ENCODE measurements around the gene TLE1.

Gene TLE1

GRCh38 chr9:81634915-81635516, 54.3 kb downstream of the TLE1 start:
- TF ChIP-seq CTCF (conservative IDR thresholded peaks at IDR 0.05; ENCODE audit: low read depth): no peak
- POLR2A ChIA-PET (ENCODE audit: low non-redundant PET): no interaction called here
- no peak for DNase-seq (ENCODE audit: low spot score)
- no peak overlapping the region for H3K27ac ChIP-seq
- CTCF ChIA-PET: no interaction called here

GRCh38 chr9:81633952-81634854, 55.1 kb downstream of the TLE1 start:
- no peak overlapping the region for H3K27ac ChIP-seq
- CTCF ChIA-PET: no interaction called here
- TF ChIP-seq CTCF (conservative IDR thresholded peaks at IDR 0.05; ENCODE audit: low read depth): no peak
- DNase-seq (ENCODE audit: low spot score): no peak
- POLR2A ChIA-PET (ENCODE audit: low non-redundant PET): no interaction called here

DNA sequence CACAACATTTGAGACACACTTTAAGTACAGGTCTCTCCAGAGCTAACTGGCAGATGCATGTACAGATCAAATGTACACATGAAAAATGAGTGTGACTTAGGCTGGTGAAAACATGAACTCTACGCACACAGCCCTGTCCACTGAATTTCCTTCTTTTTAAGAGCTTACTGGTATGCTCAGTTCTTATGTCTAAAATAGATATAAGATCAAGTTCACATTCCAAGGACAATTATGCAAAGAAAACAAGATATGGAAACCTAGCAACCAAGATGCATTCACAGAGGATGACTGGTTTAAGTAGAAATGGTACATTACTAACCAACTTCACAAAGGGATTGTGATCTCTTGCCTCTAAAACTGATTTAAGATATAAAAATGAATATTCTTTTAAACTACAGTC, 56.7 kb downstream of the TLE1 start:
- DNase-seq (ENCODE audit: low spot score): no peak
- no peak for TF ChIP-seq CTCF (conservative IDR thresholded peaks at IDR 0.05; ENCODE audit: low read depth)
- CTCF ChIA-PET: interaction anchor here (0.6 kb wide), 1 partner anchor 782 kb away, joined by 4 read pairs; no protein-coding TSS in a partner anchor
- POLR2A ChIA-PET (ENCODE audit: low non-redundant PET): no interaction called here
- H3K27ac ChIP-seq: no peak overlapping the region

- no peak overlapping the region for H3K27ac ChIP-seq
- ChIA-PET POLR2A (ENCODE audit: low non-redundant PET) (interaction anchor here (0.6 kb wide), 1 partner anchor 18 kb away, joined by 3 read pairs; no protein-coding TSS in a partner anchor), CTCF (no interaction called here)
- no peak for DNase-seq (ENCODE audit: low spot score)
- TF ChIP-seq CTCF (conservative IDR thresholded peaks at IDR 0.05; ENCODE audit: low read depth): no peak
Measured at GRCh38 chr9:81631218-81631745, 58.1 kb downstream of the TLE1 start.

DNA sequence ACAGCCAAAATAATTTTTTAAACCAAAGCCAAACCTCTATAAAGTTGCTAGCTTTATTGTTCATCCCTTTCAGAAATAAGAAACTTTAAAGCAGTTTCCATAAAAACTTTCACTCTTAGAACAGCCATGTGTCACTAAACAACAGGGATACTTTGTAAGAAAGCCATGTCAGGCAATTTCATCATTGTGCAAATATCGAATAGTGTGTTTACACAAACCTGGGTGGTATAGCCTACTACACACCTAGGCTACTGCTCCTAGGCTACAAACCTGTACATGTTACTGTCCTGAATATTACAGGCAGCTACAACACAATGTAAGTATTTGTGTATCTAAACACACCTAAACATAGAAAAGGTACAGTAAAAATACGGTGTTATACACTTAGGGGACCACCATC, 59.9 kb downstream of the TLE1 start:
- no peak for TF ChIP-seq CTCF (conservative IDR thresholded peaks at IDR 0.05; ENCODE audit: low read depth)
- ChIA-PET CTCF (interaction anchor here (0.8 kb wide), 1 partner anchor 189 kb away, joined by 4 read pairs; no protein-coding TSS in a partner anchor), POLR2A (ENCODE audit: low non-redundant PET) (no interaction called here)
- no peak for DNase-seq (ENCODE audit: low spot score)
- H3K27ac ChIP-seq: no peak overlapping the region

- ChIA-PET POLR2A (ENCODE audit: low non-redundant PET) (no interaction called here), CTCF (no interaction called here)
- no peak for TF ChIP-seq CTCF (conservative IDR thresholded peaks at IDR 0.05; ENCODE audit: low read depth)
- no peak for DNase-seq (ENCODE audit: low spot score)
- no peak overlapping the region for H3K27ac ChIP-seq
Measured at GRCh38 chr9:81628897-81629296, 60.5 kb downstream of the TLE1 start.

All from RWPE1 (cell line).